ENCODE measurements around the gene ABCB10.

ABCB10 gene

DNA sequence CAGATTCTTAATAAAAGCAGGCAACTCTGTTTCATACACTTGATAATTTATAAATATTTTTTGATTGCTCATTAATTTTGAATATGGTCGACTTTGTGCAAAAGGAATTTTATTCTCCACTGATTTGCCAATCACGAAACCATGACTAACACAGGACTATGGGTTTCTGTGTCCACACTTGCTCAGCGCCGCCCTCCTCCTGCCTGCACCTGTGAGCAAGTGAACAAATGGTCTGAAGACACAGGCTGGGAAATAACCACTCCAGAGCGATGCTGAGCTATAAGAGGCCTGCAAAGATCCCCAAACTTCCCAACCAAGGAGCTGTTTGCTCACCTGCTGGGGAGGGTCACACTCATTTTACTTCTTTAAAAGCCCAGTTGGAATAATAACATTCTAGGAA is 19.6 kb downstream of the ABCB10 start:
- Histone ChIP-seq H3K9ac (ENCODE audit: low read length) (no peak overlapping the region), H3K4me2 (ENCODE audit: low read depth, low read length, poor library complexity, severe bottlenecking) (no peak overlapping the region), H3K9me3 (ENCODE audit: insufficient read depth, low read length) (no peaks in the 10 kb centered on the region), H3K79me2 (ENCODE audit: insufficient read depth, low read length) (no peaks in the 10 kb centered on the region), H3K36me3 (ENCODE audit: low read length) (peaks cover 5% of the 10 kb centered on the region; the same call in 1 of the 2 replicates), H3K27me3 (ENCODE audit: low read length) (no peaks in the 10 kb centered on the region), H3K27ac (ENCODE audit: low read depth, low read length) (no peak overlapping the region), H3F3A (ENCODE audit: insufficient read depth) (no peaks in the 10 kb centered on the region), H4K20me1 (ENCODE audit: low read depth, low read length) (no peaks in the 10 kb centered on the region), H3K9me2 (replicated peaks; ENCODE audit: insufficient read depth, low read length) (no peaks in the 10 kb centered on the region), H3K4me3 (ENCODE audit: insufficient read depth, low read length, poor library complexity, severe bottlenecking) (no peak overlapping the region), H2AFZ (ENCODE audit: low read depth, low read length, severe bottlenecking) (no peak overlapping the region)
- TF ChIP-seq CTCF (IDR thresholded peaks at IDR 0.05; ENCODE audit: insufficient read depth, low read length, poor library complexity, severe bottlenecking) = no peak
- no peak for TF ChIP-seq EZH2phosphoT487 (conservative IDR thresholded peaks at IDR 0.05; ENCODE audit: low read length)

GRCh38 chr1:229537894-229538293 is 20.6 kb downstream of the ABCB10 start:
- no peak overlapping the region for H3K4me2 ChIP-seq (ENCODE audit: low read depth, low read length, poor library complexity, severe bottlenecking)
- H3K79me2 ChIP-seq (ENCODE audit: insufficient read depth, low read length) = no peaks in the 10 kb centered on the region
- H3K9me2 ChIP-seq (replicated peaks; ENCODE audit: insufficient read depth, low read length) = no peaks in the 10 kb centered on the region
- H3K9me3 ChIP-seq (ENCODE audit: insufficient read depth, low read length) = no peaks in the 10 kb centered on the region
- H3K4me3 ChIP-seq (ENCODE audit: insufficient read depth, low read length, poor library complexity, severe bottlenecking) = no peak overlapping the region
- H3K27me3 ChIP-seq (ENCODE audit: low read length) = no peaks in the 10 kb centered on the region
- no peak for TF ChIP-seq EZH2phosphoT487 (conservative IDR thresholded peaks at IDR 0.05; ENCODE audit: low read length)
- TF ChIP-seq CTCF (IDR thresholded peaks at IDR 0.05; ENCODE audit: insufficient read depth, low read length, poor library complexity, severe bottlenecking) = no peak
- H3F3A ChIP-seq (ENCODE audit: insufficient read depth) = no peaks in the 10 kb centered on the region
- no peak overlapping the region for H2AFZ ChIP-seq (ENCODE audit: low read depth, low read length, severe bottlenecking)
- H3K36me3 ChIP-seq (ENCODE audit: low read length) = peaks cover 8% of the 10 kb centered on the region; the same call in 1 of the 2 replicates
- no peak overlapping the region for H3K27ac ChIP-seq (ENCODE audit: low read depth, low read length)
- H4K20me1 ChIP-seq (ENCODE audit: low read depth, low read length) = no peaks in the 10 kb centered on the region
- H3K9ac ChIP-seq (ENCODE audit: low read length) = no peak overlapping the region

GRCh38 chr1:229536982-229537381 is 21.5 kb downstream of the ABCB10 start:
- no peaks in the 10 kb centered on the region for H3K79me2 ChIP-seq (ENCODE audit: insufficient read depth, low read length)
- H3F3A ChIP-seq (ENCODE audit: insufficient read depth) = no peaks in the 10 kb centered on the region
- no peaks in the 10 kb centered on the region for H3K9me2 ChIP-seq (replicated peaks; ENCODE audit: insufficient read depth, low read length)
- no peak for TF ChIP-seq EZH2phosphoT487 (conservative IDR thresholded peaks at IDR 0.05; ENCODE audit: low read length)
- TF ChIP-seq CTCF (IDR thresholded peaks at IDR 0.05; ENCODE audit: insufficient read depth, low read length, poor library complexity, severe bottlenecking) = no peak
- no peak overlapping the region for H3K27ac ChIP-seq (ENCODE audit: low read depth, low read length)
- H2AFZ ChIP-seq (ENCODE audit: low read depth, low read length, severe bottlenecking) = no peak overlapping the region
- H3K4me3 ChIP-seq (ENCODE audit: insufficient read depth, low read length, poor library complexity, severe bottlenecking) = no peak overlapping the region
- no peaks in the 10 kb centered on the region for H3K9me3 ChIP-seq (ENCODE audit: insufficient read depth, low read length)
- H3K9ac ChIP-seq (ENCODE audit: low read length) = no peak overlapping the region
- H3K36me3 ChIP-seq (ENCODE audit: low read length) = peaks cover 5% of the 10 kb centered on the region; the same call in 1 of the 2 replicates
- no peaks in the 10 kb centered on the region for H4K20me1 ChIP-seq (ENCODE audit: low read depth, low read length)
- no peak overlapping the region for H3K4me2 ChIP-seq (ENCODE audit: low read depth, low read length, poor library complexity, severe bottlenecking)
- H3K27me3 ChIP-seq (ENCODE audit: low read length) = no peaks in the 10 kb centered on the region

Measured in SU-DHL-6 (cell line).